ENCODE data around the gene RAD51D. TPM values are rescaled to one million over a fixed set of nuclear protein-coding genes. Genes with fewer than 3 reads are reported as not detected.
"Not testable (repeated sequence)": the region's sequence is repeated elsewhere in the genome, so short reads cannot be mapped to it uniquely, and the experiment has no call there.

RAD51D gene
- total RNA-seq, 2 experiments from 2014 or later: 32.1 to 33.6 TPM

DNA sequence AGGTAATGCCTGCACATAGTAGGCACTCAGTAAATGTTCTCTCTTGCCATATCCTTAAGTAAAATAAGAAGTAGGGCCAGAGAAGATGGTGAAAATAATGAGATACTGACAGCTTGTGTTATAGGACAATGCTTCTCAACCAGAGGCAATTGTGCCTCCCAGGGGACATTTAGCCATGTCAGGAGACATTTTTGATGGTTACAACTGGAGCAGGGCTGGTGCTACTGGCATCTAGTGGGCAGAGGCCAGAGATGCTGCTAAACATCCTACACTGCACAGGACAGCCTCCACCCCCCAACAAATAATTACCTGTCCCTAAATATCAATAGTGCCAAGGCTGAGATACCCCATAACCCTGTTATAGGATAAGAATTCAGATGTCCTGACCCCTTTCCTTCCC, 1.7 kb downstream of the RAD51D start:
- Mint-ChIP-seq H3K27me3 (ENCODE audit: low read depth) (no peaks in the 10 kb centered on the region), H3K36me3 (ENCODE audit: low read depth) (peaks cover 26% of the 10 kb centered on the region), H3K4me1 (ENCODE audit: low read depth) (peaks cover 29% of the 10 kb centered on the region), H3K9me3 (ENCODE audit: insufficient read depth) (no peaks in the 10 kb centered on the region), H3K4me3 (peak overlapping the region; percentile 91), H3K27ac (peak overlapping the region; percentile 40)
- DNase-seq (peak; percentile 59), ATAC-seq (no peak)
- ChIA-PET CTCF (interaction anchor here (0.6 to 5.1 kb wide), 18 partner anchors 10 to 576 kb away, joined by 3 to 118 read pairs (median 10); partner anchors contain the start of gene LIG3), POLR2A (interaction anchor here (1.1 to 2.1 kb wide), 3 partner anchors 8 to 127 kb away, joined by 3 to 7 read pairs (median 6); no protein-coding TSS in a partner anchor)

DNA sequence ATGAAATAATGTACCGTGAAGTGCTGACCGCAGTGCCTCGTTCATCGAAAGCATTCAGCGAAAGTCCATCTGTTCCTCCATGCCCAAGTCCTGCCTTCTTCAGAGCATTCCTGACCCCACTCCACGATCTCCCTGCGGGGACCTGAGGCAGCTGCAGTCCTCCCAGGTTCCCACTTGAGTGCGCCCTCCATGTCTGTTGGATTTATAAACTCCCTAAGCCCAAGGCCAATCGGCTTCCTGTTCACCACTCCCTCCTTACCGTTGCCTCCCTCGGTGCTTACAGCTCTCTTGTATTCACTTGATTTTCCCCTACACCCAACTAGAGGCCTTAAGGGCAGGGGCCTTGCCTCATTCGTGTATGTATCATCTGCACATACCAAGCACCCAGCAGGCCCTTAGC, 2.8 kb downstream of the RAD51D start:
- H3K27me3 Mint-ChIP-seq (ENCODE audit: low read depth): no peaks in the 10 kb centered on the region
- DNase-seq (no peak), ATAC-seq (no peak)
- CTCF ChIA-PET: interaction anchor here (1.2 to 3.5 kb wide), 4 partner anchors 14 to 122 kb away, joined by 3 to 26 read pairs (median 11); no protein-coding TSS in a partner anchor
- H3K4me1 Mint-ChIP-seq (ENCODE audit: low read depth): peaks cover 30% of the 10 kb centered on the region
- H3K4me3 Mint-ChIP-seq: no peak overlapping the region
- H3K36me3 Mint-ChIP-seq (ENCODE audit: low read depth): peaks cover 34% of the 10 kb centered on the region
- no peaks in the 10 kb centered on the region for H3K9me3 Mint-ChIP-seq (ENCODE audit: insufficient read depth)
- no peak overlapping the region for H3K27ac Mint-ChIP-seq
- POLR2A ChIA-PET: no interaction called here

DNA sequence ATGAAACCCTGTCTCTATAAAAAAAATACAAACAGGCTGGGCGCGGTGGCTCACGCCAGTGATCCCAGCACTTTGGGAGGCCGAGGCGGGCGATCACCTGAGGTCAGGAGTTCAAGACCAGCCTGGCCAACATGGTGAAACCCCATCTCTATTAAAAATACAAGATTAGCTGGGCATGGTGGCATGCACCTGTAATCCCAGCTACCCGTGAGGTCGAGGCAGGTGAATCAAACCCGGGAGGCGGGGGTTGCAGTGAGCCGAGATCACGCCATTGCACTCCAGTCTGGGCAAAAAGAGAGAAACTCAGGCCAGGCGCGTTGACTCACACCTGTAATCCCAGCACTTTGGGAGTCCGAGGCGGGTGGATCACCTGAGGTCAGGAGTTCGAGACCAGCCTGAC, 8.9 kb downstream of the RAD51D start:
- POLR2A ChIA-PET: interaction anchor here (0.7 kb wide), 1 partner anchor 225 kb away, joined by 3 read pairs; no protein-coding TSS in a partner anchor
- not testable (repeated sequence) for H3K27ac Mint-ChIP-seq

DNA sequence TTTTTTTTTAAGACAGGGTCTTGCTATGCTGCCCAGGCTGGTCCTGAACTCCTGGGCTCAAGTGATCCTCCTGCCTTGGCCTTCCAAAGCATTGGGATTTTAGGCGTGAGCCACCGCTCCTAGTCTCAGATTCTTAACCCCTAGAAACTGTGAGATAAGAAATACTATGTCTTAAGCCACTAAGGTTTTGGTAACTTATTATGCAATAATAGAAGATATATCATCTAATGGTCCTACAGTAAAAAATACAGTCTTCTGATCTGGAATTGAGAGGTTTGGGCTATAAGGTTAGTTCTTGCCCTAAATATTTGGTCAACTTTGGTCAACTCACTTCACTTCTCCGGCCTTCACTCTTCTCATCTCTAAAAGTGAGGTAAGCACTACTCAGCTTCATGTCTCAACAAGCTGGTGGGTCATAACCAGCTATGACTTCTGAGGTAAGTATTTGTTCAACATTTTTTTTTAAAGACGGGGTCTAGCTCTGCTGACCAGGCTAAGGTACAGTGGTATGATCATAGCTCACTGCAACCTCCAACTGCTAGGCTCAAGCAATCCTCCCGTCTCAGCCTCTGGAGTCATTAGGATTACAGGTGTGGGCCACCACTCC, 14.7 kb downstream of the RAD51D start:
- ChIA-PET POLR2A (no interaction called here), CTCF (interaction anchor here (2.2 kb wide), 1 partner anchor 14 kb away, joined by 12 read pairs; the partner anchor contains the start of gene RAD51D)
- ATAC-seq: no peak
- Mint-ChIP-seq H3K4me3 (no peak overlapping the region), H3K27ac (no peak overlapping the region), H3K36me3 (ENCODE audit: low read depth) (peaks cover 44% of the 10 kb centered on the region), H3K27me3 (ENCODE audit: low read depth) (no peaks in the 10 kb centered on the region), H3K4me1 (ENCODE audit: low read depth) (no peaks in the 10 kb centered on the region), H3K9me3 (ENCODE audit: insufficient read depth) (no peaks in the 10 kb centered on the region)
- DNase-seq: no peak

More for the DNA sequence above, 8.9 kb downstream of the RAD51D start:
- H3K4me3 Mint-ChIP-seq; H3K9me3 Mint-ChIP-seq (ENCODE audit: insufficient read depth); DNase-seq; H3K4me1 Mint-ChIP-seq (ENCODE audit: low read depth); ATAC-seq; H3K27me3 Mint-ChIP-seq (ENCODE audit: low read depth): not testable (repeated sequence)
- H3K36me3 Mint-ChIP-seq (ENCODE audit: low read depth): peaks cover 42% of the 10 kb centered on the region
- CTCF ChIA-PET: interaction anchor here (1.1 to 1.5 kb wide), 2 partner anchors 8 to 21 kb away, joined by 3 to 4 read pairs; no protein-coding TSS in a partner anchor

DNA sequence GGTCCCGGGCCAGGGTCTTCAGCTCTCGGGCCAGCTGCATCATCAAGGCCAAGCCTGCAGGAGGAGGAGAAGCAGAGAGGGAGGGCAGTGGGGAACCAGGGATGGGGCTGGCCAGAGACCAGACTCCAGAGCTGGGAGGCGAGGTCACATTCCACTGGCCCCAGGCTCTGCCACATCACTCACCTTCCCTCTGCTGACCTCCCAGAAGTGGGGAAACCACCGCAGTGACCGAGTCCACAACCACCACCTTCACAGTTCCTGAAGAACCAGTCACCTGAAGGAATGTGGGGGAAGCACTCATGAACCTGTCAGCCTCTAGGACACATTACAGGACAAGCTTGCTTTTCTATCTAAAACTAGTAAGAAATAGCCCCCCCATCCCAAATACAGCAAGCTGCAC, 16.4 kb downstream of the RAD51D start:
- Mint-ChIP-seq H3K4me1 (ENCODE audit: low read depth) (no peaks in the 10 kb centered on the region), H3K27me3 (ENCODE audit: low read depth) (no peaks in the 10 kb centered on the region), H3K27ac (no peak overlapping the region), H3K36me3 (ENCODE audit: low read depth) (peaks cover 53% of the 10 kb centered on the region), H3K4me3 (no peak overlapping the region), H3K9me3 (ENCODE audit: insufficient read depth) (no peaks in the 10 kb centered on the region)
- no peak for DNase-seq
- ChIA-PET CTCF (interaction anchor here (1.4 to 3.4 kb wide), 3 partner anchors 12 to 15 kb away, joined by 4 to 19 read pairs (median 11); partner anchors contain the start of gene RAD51D), POLR2A (interaction anchor here (0.7 kb wide), 1 partner anchor 113 kb away, joined by 3 read pairs; no protein-coding TSS in a partner anchor)
- ATAC-seq: no peak

DNA sequence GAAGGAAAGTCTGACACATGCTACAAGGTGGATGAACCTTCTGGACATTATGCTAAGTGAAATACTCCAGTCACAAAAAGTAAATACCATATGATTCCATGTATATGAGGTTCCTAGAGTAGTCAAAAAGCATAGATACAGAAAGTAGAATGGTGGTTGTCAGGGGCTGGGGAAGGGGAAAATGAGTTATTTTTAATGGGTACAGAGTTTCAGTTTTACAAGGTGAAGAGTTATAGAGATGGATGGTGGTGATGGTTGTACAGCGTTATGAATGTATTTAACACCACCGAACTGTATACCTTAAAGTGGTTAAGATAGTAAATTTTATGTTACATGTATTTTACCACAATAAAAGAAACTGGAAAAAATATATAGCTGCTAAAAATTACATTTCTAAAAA, 17.9 kb downstream of the RAD51D start:
- no peak for ATAC-seq
- no peak for DNase-seq
- ChIA-PET POLR2A (no interaction called here), CTCF (interaction anchor here (1.9 to 3.4 kb wide), 2 partner anchors 12 to 17 kb away, joined by 11 to 19 read pairs; partner anchors contain the start of gene RAD51D)
- H3K9me3 Mint-ChIP-seq (ENCODE audit: insufficient read depth): no peaks in the 10 kb centered on the region
- H3K36me3 Mint-ChIP-seq (ENCODE audit: low read depth): peaks cover 53% of the 10 kb centered on the region
- no peaks in the 10 kb centered on the region for H3K4me1 Mint-ChIP-seq (ENCODE audit: low read depth)
- H3K4me3 Mint-ChIP-seq: no peak overlapping the region
- H3K27me3 Mint-ChIP-seq (ENCODE audit: low read depth): no peaks in the 10 kb centered on the region
- H3K27ac Mint-ChIP-seq: no peak overlapping the region

DNA sequence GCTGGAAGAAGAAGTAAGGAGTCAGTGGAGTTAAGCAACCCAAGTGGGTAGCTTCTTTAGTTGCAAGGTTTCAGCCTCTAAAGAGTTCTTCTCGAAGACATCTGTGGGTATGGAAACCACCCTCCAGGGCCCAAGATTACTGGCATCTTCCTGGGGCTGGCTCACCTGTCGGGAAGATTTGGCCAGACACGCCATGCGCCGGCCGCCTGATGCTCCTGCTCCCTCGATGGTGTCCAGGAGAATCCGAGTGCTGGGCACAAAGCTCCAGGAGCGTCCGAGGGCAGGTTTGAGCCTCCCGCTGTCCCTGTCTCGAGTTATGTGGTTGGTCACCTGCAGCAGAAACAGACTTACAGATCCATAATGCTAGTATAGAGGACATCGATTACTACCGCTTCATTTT, 18.6 kb downstream of the RAD51D start:
- Mint-ChIP-seq H3K36me3 (ENCODE audit: low read depth) (peaks cover 49% of the 10 kb centered on the region), H3K27me3 (ENCODE audit: low read depth) (no peaks in the 10 kb centered on the region), H3K4me3 (no peak overlapping the region), H3K9me3 (ENCODE audit: insufficient read depth) (no peaks in the 10 kb centered on the region), H3K27ac (no peak overlapping the region), H3K4me1 (ENCODE audit: low read depth) (peaks cover 5% of the 10 kb centered on the region)
- ChIA-PET POLR2A (no interaction called here), CTCF (interaction anchor here (1.2 to 3.4 kb wide), 2 partner anchors 11 to 18 kb away, joined by 3 to 19 read pairs; partner anchors contain the start of gene RAD51D)
- ATAC-seq (no peak), DNase-seq (no peak)

DNA sequence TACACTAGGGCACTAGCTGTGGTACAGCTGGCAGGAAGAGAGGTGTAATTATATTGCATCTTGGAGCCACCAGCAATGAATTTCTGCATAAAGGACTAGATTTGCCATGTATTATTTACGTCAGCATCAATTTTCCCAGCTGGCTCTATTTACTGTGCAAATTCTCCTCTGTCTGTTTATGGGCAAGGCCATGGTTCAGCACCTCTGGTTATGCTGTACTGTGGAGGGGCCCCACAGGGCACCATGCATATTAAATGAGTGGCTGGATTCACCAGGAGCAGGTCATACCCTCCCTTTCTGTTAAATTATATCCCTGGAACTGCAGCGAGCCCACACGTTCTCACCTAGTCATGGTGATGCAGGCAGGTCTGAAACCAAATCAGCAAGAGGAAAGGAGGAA, 19.8 kb downstream of the RAD51D start:
- Mint-ChIP-seq H3K27me3 (ENCODE audit: low read depth) (no peaks in the 10 kb centered on the region), H3K27ac (no peak overlapping the region), H3K36me3 (ENCODE audit: low read depth) (peaks cover 39% of the 10 kb centered on the region), H3K9me3 (ENCODE audit: insufficient read depth) (no peaks in the 10 kb centered on the region), H3K4me1 (ENCODE audit: low read depth) (peaks cover 5% of the 10 kb centered on the region), H3K4me3 (no peak overlapping the region)
- ATAC-seq (no peak), DNase-seq (no peak)
- ChIA-PET CTCF (no interaction called here), POLR2A (no interaction called here)

DNA sequence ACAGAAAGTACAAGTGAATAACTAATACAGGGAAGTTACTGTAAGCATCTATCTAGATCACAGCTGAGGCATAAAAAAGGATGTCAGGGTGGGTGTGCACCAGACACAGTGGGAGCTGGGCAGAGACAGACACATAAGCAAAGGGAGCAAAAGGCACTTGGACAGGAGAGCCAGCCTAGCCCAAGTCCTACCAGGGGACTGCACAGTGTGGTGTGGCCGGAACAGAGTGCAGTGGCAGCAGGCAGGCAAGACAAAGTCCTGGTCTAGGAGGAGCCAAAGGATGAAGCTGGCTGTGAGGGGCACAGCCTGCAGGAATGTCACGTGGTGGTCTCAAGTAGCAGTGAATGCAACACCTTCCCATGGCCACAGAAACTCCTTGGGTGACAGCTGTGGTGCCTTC, 21.9 kb downstream of the RAD51D start:
- no peak for ATAC-seq
- DNase-seq: no peak
- Mint-ChIP-seq H3K4me1 (ENCODE audit: low read depth) (peaks cover 5% of the 10 kb centered on the region), H3K9me3 (ENCODE audit: insufficient read depth) (no peaks in the 10 kb centered on the region), H3K27me3 (ENCODE audit: low read depth) (no peaks in the 10 kb centered on the region), H3K36me3 (ENCODE audit: low read depth) (peaks cover 38% of the 10 kb centered on the region), H3K27ac (no peak overlapping the region), H3K4me3 (no peak overlapping the region)
- ChIA-PET POLR2A (interaction anchor here (1.1 kb wide), 1 partner anchor 108 kb away, joined by 3 read pairs; no protein-coding TSS in a partner anchor), CTCF (interaction anchor here (0.7 to 1.5 kb wide), 3 partner anchors 8 to 99 kb away, joined by 3 to 5 read pairs (median 3); no protein-coding TSS in a partner anchor)

DNA sequence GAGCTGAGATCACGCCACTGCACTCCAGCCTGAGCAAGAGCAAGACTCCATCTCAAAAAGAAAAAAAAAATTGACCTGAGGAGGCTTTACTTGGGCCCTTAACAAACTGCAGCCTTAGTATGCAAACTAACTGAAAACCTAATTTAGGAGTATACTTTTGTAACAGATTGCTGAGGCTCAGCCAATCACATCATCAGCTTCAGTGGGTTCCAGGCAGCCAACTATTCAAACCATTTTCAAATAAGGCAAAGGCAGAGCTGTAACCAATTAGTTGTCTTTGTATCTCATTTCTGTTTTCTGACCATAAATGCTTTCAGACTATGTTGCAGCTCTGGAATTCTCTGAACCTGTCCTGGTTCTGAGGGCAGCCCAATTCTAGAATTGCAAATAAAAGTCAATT, 23.9 kb downstream of the RAD51D start:
- Mint-ChIP-seq H3K4me3 (no peak overlapping the region), H3K27me3 (ENCODE audit: low read depth) (no peaks in the 10 kb centered on the region), H3K36me3 (ENCODE audit: low read depth) (peaks cover 26% of the 10 kb centered on the region), H3K9me3 (ENCODE audit: insufficient read depth) (no peaks in the 10 kb centered on the region), H3K4me1 (ENCODE audit: low read depth) (peaks cover 7% of the 10 kb centered on the region), H3K27ac (no peak overlapping the region)
- POLR2A ChIA-PET: no interaction called here
- no peak for ATAC-seq
- CTCF ChIA-PET: interaction anchor here (0.5 to 5.3 kb wide), 5 partner anchors 16 to 709 kb away, joined by 3 to 23 read pairs (median 3); partner anchors contain the start of gene RAD51D
- DNase-seq: no peak

DNA sequence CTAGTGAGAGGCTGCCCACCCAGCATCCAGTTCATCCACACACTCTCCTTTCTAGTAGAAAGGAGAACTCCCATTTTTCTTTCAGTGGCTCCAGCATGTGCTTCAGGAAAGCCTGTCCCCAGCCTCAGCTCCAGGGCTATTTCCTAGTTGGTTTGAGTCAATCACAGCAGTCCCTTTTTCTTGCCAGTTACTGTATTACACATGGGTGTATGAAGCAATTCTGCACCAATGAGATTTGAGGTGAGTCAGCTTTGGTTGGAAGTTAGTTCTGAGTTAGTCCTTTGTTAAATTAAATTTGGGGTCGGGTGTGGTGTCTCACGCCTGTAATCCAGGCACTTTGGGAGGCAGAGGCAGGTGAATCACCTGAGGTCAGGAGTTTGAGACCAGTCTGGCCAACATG, 24.8 kb downstream of the RAD51D start:
- POLR2A ChIA-PET: no interaction called here
- CTCF ChIA-PET: interaction anchor here (0.7 to 5.9 kb wide), 3 partner anchors 25 to 97 kb away, joined by 3 to 62 read pairs (median 23); partner anchors contain the start of gene RAD51D
- ATAC-seq: no peak

DNA sequence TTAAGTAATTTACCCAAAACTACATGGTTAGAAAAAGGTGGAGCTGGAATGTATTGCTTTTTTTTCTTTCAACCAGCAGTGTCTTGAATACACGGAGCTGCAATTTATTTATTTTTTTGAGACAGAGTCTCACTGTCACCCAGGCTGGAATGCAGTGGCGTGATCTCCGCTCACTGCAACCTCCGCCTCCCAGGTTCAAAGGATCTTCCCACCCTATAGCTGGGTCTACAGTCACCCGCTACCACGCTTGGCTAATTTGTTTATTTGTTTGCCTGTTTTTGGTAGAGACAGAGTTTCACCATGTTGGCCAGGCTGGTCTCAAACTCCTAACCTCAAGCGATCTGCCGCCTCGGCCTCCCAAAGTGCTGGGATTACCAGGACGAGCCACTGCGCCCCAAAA, 29.0 kb downstream of the RAD51D start:
- not testable (repeated sequence) for H3K27me3 Mint-ChIP-seq (ENCODE audit: low read depth); H3K27ac Mint-ChIP-seq; H3K9me3 Mint-ChIP-seq (ENCODE audit: insufficient read depth); H3K36me3 Mint-ChIP-seq (ENCODE audit: low read depth); H3K4me3 Mint-ChIP-seq; ATAC-seq; DNase-seq
- POLR2A ChIA-PET: interaction anchor here (1.9 kb wide), 1 partner anchor 68 kb away, joined by 15 read pairs; no protein-coding TSS in a partner anchor
- H3K4me1 Mint-ChIP-seq (ENCODE audit: low read depth): peaks cover 38% of the 10 kb centered on the region
- CTCF ChIA-PET: interaction anchor here (0.7 to 5.9 kb wide), 11 partner anchors 10 to 110 kb away, joined by 3 to 62 read pairs (median 18); partner anchors contain the start of genes LIG3, RAD51D and RFFL

More for the DNA sequence above, 24.8 kb downstream of the RAD51D start:
- Mint-ChIP-seq H3K27ac (no peak overlapping the region), H3K9me3 (ENCODE audit: insufficient read depth) (no peaks in the 10 kb centered on the region), H3K36me3 (ENCODE audit: low read depth) (peaks cover 19% of the 10 kb centered on the region), H3K4me1 (ENCODE audit: low read depth) (peaks cover 15% of the 10 kb centered on the region), H3K4me3 (no peak overlapping the region), H3K27me3 (ENCODE audit: low read depth) (no peaks in the 10 kb centered on the region)
- no peak for DNase-seq
